ENCODE data around the gene SMR3A.
A peak's percentile ranks its signal among the peaks of the same experiment; 100 is the strongest.

SMR3A gene

GRCh38 chr4:70360460-70360859, at the start of gene SMR3A:
Gene SMR3A (plus strand): TSS chr4:70360760. CDS start chr4:70362116, 1,356 bp downstream.
- no peaks in the 10 kb centered on the region for H3K27me3 ChIP-seq (ENCODE audit: insufficient read depth, low read length)
- H3K9me3 ChIP-seq (ENCODE audit: insufficient read depth, low read depth, low read length): no peaks in the 10 kb centered on the region
- no peak within 1 kb of the TSS for H3K9ac ChIP-seq (ENCODE audit: low read depth, low read length)
- no peak within 1 kb of the TSS for H3K4me3 ChIP-seq (ENCODE audit: low read length)
- H3K4me1 ChIP-seq (ENCODE audit: insufficient read depth, low read length): no peaks in the 10 kb centered on the region
- no peak within 1 kb of the TSS for H3K27ac ChIP-seq (ENCODE audit: low read length)
- no peaks in the 10 kb centered on the region for H3K36me3 ChIP-seq (ENCODE audit: insufficient read depth, low read depth, low read length)

- Histone ChIP-seq H3K27me3 (ENCODE audit: insufficient read depth, low read length) (no peaks in the 10 kb centered on the region), H3K36me3 (ENCODE audit: insufficient read depth, low read depth, low read length) (no peaks in the 10 kb centered on the region)
These were observed 46.8 kb upstream of the SMR3A start for GRCh38 chr4:70313736-70314135.

GRCh38 chr4:70315928-70316327, 44.6 kb upstream of the SMR3A start:
- Histone ChIP-seq H3K4me3 (ENCODE audit: low read length) (no peak overlapping the region), H3K9me3 (ENCODE audit: insufficient read depth, low read depth, low read length) (peaks cover 8% of the 10 kb centered on the region), H3K4me1 (ENCODE audit: insufficient read depth, low read length) (peaks cover 9% of the 10 kb centered on the region; the same call in 1 of the 2 replicates), H3K27ac (ENCODE audit: low read length) (no peak overlapping the region), H3K36me3 (ENCODE audit: insufficient read depth, low read depth, low read length) (no peaks in the 10 kb centered on the region), H3K27me3 (ENCODE audit: insufficient read depth, low read length) (no peaks in the 10 kb centered on the region), H3K9ac (ENCODE audit: low read depth, low read length) (no peak overlapping the region)

More at GRCh38 chr4:70313736-70314135, 46.8 kb upstream of the SMR3A start:
- peak overlapping the region; percentile 67; the same call in 1 of the 2 replicates for H3K9ac ChIP-seq (ENCODE audit: low read depth, low read length)
- H3K4me3 ChIP-seq (ENCODE audit: low read length): peak overlapping the region; percentile 46; the same call in 1 of the 2 replicates
- H3K9me3 ChIP-seq (ENCODE audit: insufficient read depth, low read depth, low read length): no peaks in the 10 kb centered on the region; the same call in none of the 2 replicates
- peaks cover 9% of the 10 kb centered on the region; the same call in 1 of the 2 replicates for H3K4me1 ChIP-seq (ENCODE audit: insufficient read depth, low read length)
- peak overlapping the region; percentile 25 for H3K27ac ChIP-seq (ENCODE audit: low read length)

- H3K4me3 ChIP-seq (ENCODE audit: low read length): no peak overlapping the region
- peaks cover 31% of the 10 kb centered on the region; the same call in 1 of the 2 replicates for H3K9me3 ChIP-seq (ENCODE audit: insufficient read depth, low read depth, low read length)
- no peak overlapping the region for H3K9ac ChIP-seq (ENCODE audit: low read depth, low read length)
- H3K36me3 ChIP-seq (ENCODE audit: insufficient read depth, low read depth, low read length): no peaks in the 10 kb centered on the region
- H3K4me1 ChIP-seq (ENCODE audit: insufficient read depth, low read length): no peaks in the 10 kb centered on the region
- H3K27ac ChIP-seq (ENCODE audit: low read length): no peak overlapping the region
- H3K27me3 ChIP-seq (ENCODE audit: insufficient read depth, low read length): no peaks in the 10 kb centered on the region
These were observed 34.5 kb upstream of the SMR3A start for GRCh38 chr4:70326052-70326451.

- no peak within 1 kb of the TSS for H3K9ac ChIP-seq (ENCODE audit: low read depth, low read length)
- no peak within 1 kb of the TSS for H3K4me3 ChIP-seq (ENCODE audit: low read length)
- no peaks in the 10 kb centered on the region for H3K27me3 ChIP-seq (ENCODE audit: insufficient read depth, low read length)
- no peaks in the 10 kb centered on the region for H3K4me1 ChIP-seq (ENCODE audit: insufficient read depth, low read length)
- H3K27ac ChIP-seq (ENCODE audit: low read length): no peak within 1 kb of the TSS
- no peaks in the 10 kb centered on the region for H3K36me3 ChIP-seq (ENCODE audit: insufficient read depth, low read depth, low read length)
- H3K9me3 ChIP-seq (ENCODE audit: insufficient read depth, low read depth, low read length): no peaks in the 10 kb centered on the region
These were observed 25.9 kb upstream of the SMR3A start, which contains the start of gene CABS1 for GRCh38 chr4:70334681-70335080. Gene CABS1 (plus strand): TSS chr4:70334981. CDS start chr4:70335040, 59 bp downstream.

GRCh38 chr4:70336043-70336442, 24.5 kb upstream of the SMR3A start:
- Histone ChIP-seq H3K36me3 (ENCODE audit: insufficient read depth, low read depth, low read length) (no peaks in the 10 kb centered on the region), H3K9ac (ENCODE audit: low read depth, low read length) (no peak overlapping the region), H3K4me3 (ENCODE audit: low read length) (no peak overlapping the region), H3K4me1 (ENCODE audit: insufficient read depth, low read length) (no peaks in the 10 kb centered on the region), H3K27ac (ENCODE audit: low read length) (no peak overlapping the region), H3K27me3 (ENCODE audit: insufficient read depth, low read length) (no peaks in the 10 kb centered on the region), H3K9me3 (ENCODE audit: insufficient read depth, low read depth, low read length) (no peaks in the 10 kb centered on the region)

GRCh38 chr4:70337886-70338420, 22.6 kb upstream of the SMR3A start:
- no peaks in the 10 kb centered on the region for H3K27me3 ChIP-seq (ENCODE audit: insufficient read depth, low read length)
- no peak overlapping the region for H3K4me3 ChIP-seq (ENCODE audit: low read length)
- H3K9me3 ChIP-seq (ENCODE audit: insufficient read depth, low read depth, low read length): no peaks in the 10 kb centered on the region
- H3K4me1 ChIP-seq (ENCODE audit: insufficient read depth, low read length): no peaks in the 10 kb centered on the region; the same call in 1 of the 2 replicates
- no peak overlapping the region for H3K9ac ChIP-seq (ENCODE audit: low read depth, low read length)
- no peak overlapping the region for H3K27ac ChIP-seq (ENCODE audit: low read length)
- no peaks in the 10 kb centered on the region for H3K36me3 ChIP-seq (ENCODE audit: insufficient read depth, low read depth, low read length)

- no peaks in the 10 kb centered on the region for H3K4me1 ChIP-seq (ENCODE audit: insufficient read depth, low read length)
- no peaks in the 10 kb centered on the region for H3K27me3 ChIP-seq (ENCODE audit: insufficient read depth, low read length)
- H3K9ac ChIP-seq (ENCODE audit: low read depth, low read length): no peak overlapping the region
- no peaks in the 10 kb centered on the region for H3K36me3 ChIP-seq (ENCODE audit: insufficient read depth, low read depth, low read length)
- H3K9me3 ChIP-seq (ENCODE audit: insufficient read depth, low read depth, low read length): no peaks in the 10 kb centered on the region
- H3K27ac ChIP-seq (ENCODE audit: low read length): no peak overlapping the region
- no peak overlapping the region for H3K4me3 ChIP-seq (ENCODE audit: low read length)
These were observed 4.4 kb upstream of the SMR3A start for GRCh38 chr4:70356185-70356584.

GRCh38 chr4:70359115-70359661, 1.4 kb upstream of the SMR3A start:
- no peak overlapping the region for H3K27ac ChIP-seq (ENCODE audit: low read length)
- no peaks in the 10 kb centered on the region for H3K9me3 ChIP-seq (ENCODE audit: insufficient read depth, low read depth, low read length)
- no peak overlapping the region for H3K4me3 ChIP-seq (ENCODE audit: low read length)
- H3K27me3 ChIP-seq (ENCODE audit: insufficient read depth, low read length): no peaks in the 10 kb centered on the region
- no peaks in the 10 kb centered on the region for H3K4me1 ChIP-seq (ENCODE audit: insufficient read depth, low read length)
- H3K36me3 ChIP-seq (ENCODE audit: insufficient read depth, low read depth, low read length): no peaks in the 10 kb centered on the region
- H3K9ac ChIP-seq (ENCODE audit: low read depth, low read length): no peak overlapping the region

GRCh38 chr4:70364002-70364401, 3.4 kb downstream of the SMR3A start:
- no peaks in the 10 kb centered on the region for H3K4me1 ChIP-seq (ENCODE audit: insufficient read depth, low read length)
- no peaks in the 10 kb centered on the region for H3K27me3 ChIP-seq (ENCODE audit: insufficient read depth, low read length)
- no peak overlapping the region for H3K27ac ChIP-seq (ENCODE audit: low read length)
- H3K4me3 ChIP-seq (ENCODE audit: low read length): no peak overlapping the region
- H3K36me3 ChIP-seq (ENCODE audit: insufficient read depth, low read depth, low read length): no peaks in the 10 kb centered on the region
- H3K9ac ChIP-seq (ENCODE audit: low read depth, low read length): no peak overlapping the region
- no peaks in the 10 kb centered on the region for H3K9me3 ChIP-seq (ENCODE audit: insufficient read depth, low read depth, low read length)

- Histone ChIP-seq H3K9ac (ENCODE audit: low read depth, low read length) (no peak overlapping the region), H3K9me3 (ENCODE audit: insufficient read depth, low read depth, low read length) (no peaks in the 10 kb centered on the region)
These were observed 4.9 kb downstream of the SMR3A start for GRCh38 chr4:70365479-70365878.

GRCh38 chr4:70367813-70368212, 7.3 kb downstream of the SMR3A start:
- H3K4me1 ChIP-seq (ENCODE audit: insufficient read depth, low read length): no peaks in the 10 kb centered on the region

More at GRCh38 chr4:70365479-70365878, 4.9 kb downstream of the SMR3A start:
- H3K4me1 ChIP-seq (ENCODE audit: insufficient read depth, low read length): no peaks in the 10 kb centered on the region
- no peak overlapping the region for H3K4me3 ChIP-seq (ENCODE audit: low read length)
- H3K36me3 ChIP-seq (ENCODE audit: insufficient read depth, low read depth, low read length): no peaks in the 10 kb centered on the region
- no peaks in the 10 kb centered on the region for H3K27me3 ChIP-seq (ENCODE audit: insufficient read depth, low read length)
- no peak overlapping the region for H3K27ac ChIP-seq (ENCODE audit: low read length)

More at GRCh38 chr4:70367813-70368212, 7.3 kb downstream of the SMR3A start:
- Histone ChIP-seq H3K4me3 (ENCODE audit: low read length) (no peak overlapping the region), H3K27me3 (ENCODE audit: insufficient read depth, low read length) (no peaks in the 10 kb centered on the region), H3K27ac (ENCODE audit: low read length) (no peak overlapping the region), H3K36me3 (ENCODE audit: insufficient read depth, low read depth, low read length) (no peaks in the 10 kb centered on the region), H3K9me3 (ENCODE audit: insufficient read depth, low read depth, low read length) (no peaks in the 10 kb centered on the region), H3K9ac (ENCODE audit: low read depth, low read length) (no peak overlapping the region)
